Fibroblast of the aortic adventitia (primary cell): ENCODE data around the gene MEGF8. TPM values are rescaled to one million over a fixed set of nuclear protein-coding genes. Genes with fewer than 3 reads are reported as not detected.

ENCODE experiments used
- DNase-seq: peaks from one replicate; pipeline ENCODE4 v3.0.0-alpha.2; 2010; ENCODE audit warnings: low read depth
- H3K4me3 ChIP-seq: 2 replicates; pipeline ENCODE4 v1.5.1; 2011; ENCODE audit warnings: low read depth, mild to moderate bottlenecking, control low read depth, low read length, moderate library complexity
- total RNA-seq: library from RNA; depleted of rRNA; stranded (reverse); fragments of >200 nt; gene quantifications from 2 replicates; pipeline ENCODE4 v1.2.3, GENCODE V29; 2012; ENCODE audit warnings: low replicate concordance
- TF ChIP-seq, protein P1 (sequence below): IDR thresholded peaks from 2 replicates; pipeline ENCODE4 v1.5.1; 2011; ENCODE audit warnings: mild to moderate bottlenecking, low read length, control low read depth, inconsistent platforms; ENCODE audit not compliant: insufficient read depth

MEGF8 gene
- total RNA-seq, 1 donor = 20.0 TPM

DNA sequence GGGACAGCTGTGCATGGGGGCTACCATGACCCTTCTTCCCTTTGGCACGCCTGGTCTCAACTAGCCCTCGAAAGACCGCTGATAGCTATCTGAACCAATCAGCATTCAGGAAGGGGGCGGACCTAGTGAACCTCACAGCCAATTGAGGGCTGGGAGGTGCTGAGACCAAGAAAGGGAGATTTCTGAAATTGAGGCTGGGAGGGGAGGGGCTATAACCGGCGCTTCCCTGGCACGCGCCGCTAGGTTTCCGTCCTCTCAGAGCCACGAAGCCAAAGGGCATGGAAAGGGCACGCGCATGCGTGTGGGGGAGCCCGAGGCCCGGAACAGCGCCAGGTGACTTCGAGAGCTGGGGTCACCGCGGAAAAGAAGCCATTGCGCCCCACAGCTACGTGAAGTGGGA, 18.8 kb upstream of the MEGF8 start:
- no peak overlapping the region for H3K4me3 ChIP-seq
- TF ChIP-seq, protein P1, sequence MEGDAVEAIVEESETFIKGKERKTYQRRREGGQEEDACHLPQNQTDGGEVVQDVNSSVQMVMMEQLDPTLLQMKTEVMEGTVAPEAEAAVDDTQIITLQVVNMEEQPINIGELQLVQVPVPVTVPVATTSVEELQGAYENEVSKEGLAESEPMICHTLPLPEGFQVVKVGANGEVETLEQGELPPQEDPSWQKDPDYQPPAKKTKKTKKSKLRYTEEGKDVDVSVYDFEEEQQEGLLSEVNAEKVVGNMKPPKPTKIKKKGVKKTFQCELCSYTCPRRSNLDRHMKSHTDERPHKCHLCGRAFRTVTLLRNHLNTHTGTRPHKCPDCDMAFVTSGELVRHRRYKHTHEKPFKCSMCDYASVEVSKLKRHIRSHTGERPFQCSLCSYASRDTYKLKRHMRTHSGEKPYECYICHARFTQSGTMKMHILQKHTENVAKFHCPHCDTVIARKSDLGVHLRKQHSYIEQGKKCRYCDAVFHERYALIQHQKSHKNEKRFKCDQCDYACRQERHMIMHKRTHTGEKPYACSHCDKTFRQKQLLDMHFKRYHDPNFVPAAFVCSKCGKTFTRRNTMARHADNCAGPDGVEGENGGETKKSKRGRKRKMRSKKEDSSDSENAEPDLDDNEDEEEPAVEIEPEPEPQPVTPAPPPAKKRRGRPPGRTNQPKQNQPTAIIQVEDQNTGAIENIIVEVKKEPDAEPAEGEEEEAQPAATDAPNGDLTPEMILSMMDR = no peak
- no peak for DNase-seq

DNA sequence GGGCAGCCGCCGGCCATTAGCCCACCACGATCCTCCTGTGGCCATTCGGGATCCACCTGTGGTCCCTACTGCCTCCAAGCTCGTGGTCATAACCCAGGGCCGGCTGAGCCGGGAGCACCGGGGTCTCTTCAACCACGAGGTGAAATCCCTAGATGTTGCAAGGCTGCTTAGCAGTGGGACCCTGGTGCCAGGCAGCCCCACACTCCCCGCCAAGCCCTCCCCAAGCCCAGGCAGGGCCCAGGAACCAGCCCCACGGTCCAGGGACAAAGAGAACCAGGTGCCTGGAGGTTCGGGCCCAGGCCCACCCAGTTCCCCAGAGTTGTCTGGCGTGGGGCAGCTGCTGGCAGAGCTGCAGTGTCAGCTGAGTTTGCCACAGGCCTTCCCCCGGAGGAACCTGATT, 15.7 kb upstream of the MEGF8 start:
- TF ChIP-seq, protein P1 = no peak
- DNase-seq = no peak
- H3K4me3 ChIP-seq = no peak overlapping the region

DNA sequence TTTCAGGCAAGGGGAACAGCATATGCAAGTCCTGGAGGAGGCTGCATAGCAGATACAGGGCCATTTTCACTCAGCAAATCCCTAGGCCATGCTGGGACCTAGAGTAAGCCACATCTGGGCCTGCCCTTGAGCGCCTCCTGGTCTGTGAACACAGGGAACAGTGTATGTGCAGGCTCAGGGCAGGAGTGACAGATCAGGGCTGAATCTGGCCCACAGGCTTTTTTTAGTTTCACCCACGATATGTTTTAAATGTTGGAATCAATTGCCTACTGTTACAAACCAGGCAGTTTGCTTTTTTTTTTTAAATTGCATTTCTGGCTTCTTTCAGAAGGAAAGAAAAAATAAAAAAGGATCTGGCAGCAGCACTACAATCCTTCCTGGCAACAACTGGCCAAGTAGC, 13.8 kb upstream of the MEGF8 start:
- TF ChIP-seq, protein P1 = no peak
- no peak for DNase-seq
- no peak overlapping the region for H3K4me3 ChIP-seq

GRCh38 chr19:42312370-42312769, 13.1 kb upstream of the MEGF8 start:
- H3K4me3 ChIP-seq = no peak overlapping the region
- no peak for DNase-seq
- TF ChIP-seq, protein P1 = no peak

DNA sequence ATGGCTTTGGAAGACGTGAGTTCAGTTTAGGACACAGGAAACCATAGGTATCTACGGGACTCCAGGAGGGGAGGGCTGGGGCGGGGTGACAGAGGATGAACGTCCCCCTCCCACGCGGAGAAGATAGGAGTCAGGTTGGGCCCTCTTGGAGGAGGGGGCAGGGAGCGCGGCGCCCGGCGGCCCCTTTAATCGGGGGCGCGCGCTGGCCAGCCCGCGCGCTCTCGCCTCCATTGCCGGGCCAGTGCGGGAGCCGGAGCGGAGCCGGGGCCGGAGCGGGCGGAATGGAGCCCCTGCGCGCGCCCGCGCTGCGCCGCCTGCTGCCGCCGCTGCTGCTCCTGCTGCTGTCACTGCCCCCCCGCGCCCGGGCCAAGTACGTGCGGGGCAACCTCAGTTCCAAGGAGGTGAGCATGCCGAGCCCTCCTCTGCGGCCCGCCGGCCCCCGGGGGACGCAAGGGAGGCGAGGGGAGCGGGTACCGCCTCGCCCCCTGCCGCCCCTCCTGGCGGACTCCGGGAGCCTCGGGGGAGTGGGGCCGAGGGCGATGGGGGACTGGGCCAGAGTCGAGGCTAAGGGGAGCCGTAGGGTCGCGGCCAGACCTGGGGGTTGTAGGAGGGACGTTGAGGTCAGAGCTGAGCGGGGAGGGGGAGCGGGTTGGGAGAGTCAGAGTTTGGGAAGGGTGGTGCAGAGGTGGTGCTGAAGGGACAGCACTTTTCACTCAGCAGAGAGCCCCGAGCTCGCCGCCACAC, 12.2 kb upstream of the MEGF8 start, which contains the start of gene TMEM145:
Gene TMEM145, plus strand, starts transcription at position 214 of the 744 bp plus-strand sequence. Its CDS starts 68 bp downstream, at position 282.
- peak; percentile 45 for DNase-seq
- TF ChIP-seq, protein P1 = no peak
- H3K4me3 ChIP-seq = peak within 1 kb of the TSS; percentile 56

GRCh38 chr19:42313840-42314755, 11.3 kb upstream of the MEGF8 start:
- no peak overlapping the region for H3K4me3 ChIP-seq
- DNase-seq = no peak
- TF ChIP-seq, protein P1 = peak; percentile 31
